Activated CD4-positive, alpha-beta T cell treated with anti-CD3 and anti-CD28 coated beads, Interleukin-2, amount 50 U/mL, for 1 hour (primary cell): ENCODE data around the gene U2AF1L4.
"Not testable (repeated sequence)": the region's sequence is repeated elsewhere in the genome, so short reads cannot be mapped to it uniquely, and the experiment has no call there.

Source experiments
- DNase-seq: peaks from one replicate; pipeline ENCODE4 v3.0.0-alpha.2; 2020

U2AF1L4 gene

GRCh38 chr19:35739275-35740107, 5.7 kb downstream of the U2AF1L4 start:
- DNase-seq: no peak

GRCh38 chr19:35738887-35739229, 6.4 kb downstream of the U2AF1L4 start:
- DNase-seq: no peak

DNA sequence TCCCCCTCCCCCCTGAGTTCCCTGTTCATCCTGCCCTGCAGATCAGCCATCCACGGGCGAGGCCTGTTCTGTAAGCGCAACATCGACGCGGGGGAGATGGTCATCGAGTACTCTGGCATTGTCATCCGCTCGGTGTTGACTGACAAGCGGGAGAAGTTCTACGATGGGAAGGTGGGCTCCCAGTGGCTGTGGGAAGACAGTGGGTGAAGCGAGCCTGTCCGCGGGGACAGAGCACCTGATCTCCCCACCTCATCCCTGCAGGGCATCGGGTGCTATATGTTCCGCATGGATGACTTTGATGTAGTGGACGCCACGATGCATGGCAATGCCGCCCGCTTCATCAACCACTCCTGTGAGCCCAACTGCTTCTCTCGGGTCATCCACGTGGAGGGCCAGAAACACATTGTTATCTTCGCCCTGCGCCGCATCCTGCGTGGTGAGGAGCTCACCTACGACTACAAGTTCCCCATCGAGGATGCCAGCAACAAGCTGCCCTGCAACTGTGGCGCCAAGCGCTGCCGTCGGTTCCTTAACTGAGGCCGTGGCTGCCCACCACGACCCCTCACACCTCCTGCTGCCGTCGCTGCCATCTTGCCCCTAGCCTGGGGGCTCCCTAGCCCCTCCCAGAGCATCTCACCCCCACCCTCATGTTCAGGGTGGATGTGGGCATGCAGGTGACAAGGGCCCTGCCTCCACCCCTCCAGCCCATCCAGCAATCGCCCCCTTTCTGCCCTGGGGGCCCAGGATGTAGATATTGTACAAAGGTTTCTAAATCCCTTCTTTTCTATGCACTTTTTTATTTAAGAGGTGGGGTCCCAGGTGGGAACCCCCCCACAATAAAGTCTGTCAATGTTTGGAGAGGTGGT, 7.0 kb downstream of the U2AF1L4 start:
- no peak for DNase-seq

DNA sequence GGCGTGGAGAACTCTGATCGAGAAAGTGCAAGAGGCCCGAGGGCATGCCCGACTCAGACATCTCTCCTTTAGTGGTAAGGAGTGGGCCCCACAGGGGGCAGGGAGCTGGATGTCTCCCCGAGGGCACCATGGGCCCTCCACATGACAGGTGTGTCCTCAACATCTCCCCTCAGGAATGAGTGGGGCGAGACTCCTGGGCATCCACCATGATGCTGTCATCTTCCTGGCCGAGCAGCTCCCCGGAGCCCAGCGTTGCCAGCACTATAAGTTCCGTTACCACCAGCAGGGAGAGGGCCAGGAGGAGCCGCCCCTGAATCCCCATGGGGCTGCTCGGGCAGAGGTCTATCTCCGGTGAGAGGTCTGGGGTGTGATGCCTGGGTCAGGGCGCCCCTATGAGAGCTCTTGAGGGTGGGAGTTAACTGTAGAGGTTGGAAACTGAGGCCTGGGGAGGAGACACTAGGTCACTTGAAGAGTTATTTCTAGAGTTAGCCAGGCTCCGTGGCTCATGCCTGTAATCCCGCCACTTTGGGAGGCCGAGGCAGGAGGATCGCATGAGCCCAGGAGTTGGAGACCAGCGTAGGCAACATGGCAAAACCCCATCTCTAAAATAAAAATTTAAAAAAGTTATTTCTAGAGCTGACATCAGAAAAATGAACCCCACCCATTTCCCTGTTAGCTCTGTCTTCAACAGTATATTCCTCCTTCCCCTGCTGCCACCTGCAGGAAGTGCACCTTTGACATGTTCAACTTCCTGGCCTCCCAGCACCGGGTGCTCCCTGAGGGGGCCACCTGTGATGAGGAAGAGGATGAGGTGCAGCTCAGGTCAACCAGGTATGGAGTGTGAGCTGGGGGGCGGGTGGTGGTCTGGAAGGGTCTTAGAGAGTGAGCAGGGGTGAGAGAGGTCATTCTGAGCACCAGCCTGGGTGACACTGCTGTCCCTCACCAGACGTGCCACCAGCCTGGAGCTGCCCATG, 8.0 kb downstream of the U2AF1L4 start:
- DNase-seq: no peak

GRCh38 chr19:35734889-35735288, 10.3 kb downstream of the U2AF1L4 start:
- no peak for DNase-seq

DNA sequence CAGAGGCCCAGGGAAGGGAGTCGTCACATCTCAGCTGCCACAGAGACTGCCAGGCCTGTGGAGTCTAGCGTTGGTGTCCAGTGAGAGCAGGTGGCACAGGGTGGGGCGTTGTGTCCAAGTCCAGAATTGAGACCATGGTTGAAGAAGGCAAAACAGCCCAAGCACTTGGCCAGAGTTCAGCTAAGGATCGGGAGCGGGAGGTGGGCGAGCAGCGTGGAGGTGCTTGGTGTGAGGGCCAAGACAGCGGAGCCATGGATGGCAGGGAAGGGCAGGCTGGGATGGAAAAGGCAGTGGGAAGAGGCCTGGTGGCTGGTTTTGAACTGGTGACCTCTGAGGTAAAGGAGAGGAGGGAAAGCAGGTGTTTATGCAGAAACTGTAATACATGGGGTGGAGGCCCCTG, 10.9 kb downstream of the U2AF1L4 start:
- DNase-seq: no peak

DNA sequence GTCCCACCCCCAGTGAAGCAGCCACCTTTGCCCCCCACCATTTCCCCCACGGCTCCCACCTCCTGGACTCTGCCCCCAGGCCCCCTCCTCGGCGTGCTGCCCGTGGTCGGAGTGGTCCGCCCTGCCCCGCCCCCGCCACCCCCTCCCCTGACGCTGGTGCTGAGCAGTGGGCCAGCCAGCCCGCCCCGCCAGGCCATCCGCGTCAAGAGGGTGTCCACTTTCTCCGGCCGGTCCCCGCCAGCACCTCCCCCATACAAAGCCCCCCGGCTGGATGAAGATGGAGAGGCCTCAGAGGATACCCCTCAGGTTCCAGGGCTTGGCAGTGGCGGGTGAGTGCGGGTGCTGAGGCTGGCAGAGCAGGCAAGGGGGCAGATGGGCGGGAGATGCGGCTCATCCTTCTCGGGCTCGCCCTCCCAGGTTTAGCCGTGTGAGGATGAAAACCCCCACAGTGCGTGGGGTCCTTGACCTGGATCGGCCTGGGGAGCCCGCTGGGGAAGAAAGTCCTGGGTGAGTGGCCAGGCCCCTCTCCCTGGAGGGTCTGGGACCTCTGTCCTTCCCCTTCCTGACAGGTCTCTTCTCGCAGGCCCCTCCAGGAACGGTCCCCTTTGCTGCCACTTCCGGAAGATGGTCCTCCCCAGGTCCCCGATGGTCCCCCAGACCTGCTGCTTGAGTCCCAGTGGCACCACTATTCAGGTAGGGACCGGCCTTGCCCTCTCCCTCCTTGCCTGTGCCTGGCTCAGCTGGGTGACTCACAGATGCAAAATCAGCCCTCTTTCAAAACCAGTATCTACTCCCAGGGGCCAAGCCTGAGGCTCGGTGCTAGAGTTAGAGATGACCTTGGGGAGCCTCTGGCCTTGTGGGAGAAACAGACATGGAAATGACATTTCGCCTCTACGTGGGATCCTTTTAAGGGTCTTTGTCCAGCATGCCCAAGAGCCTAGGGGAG, 11.8 kb downstream of the U2AF1L4 start:
- DNase-seq: no peak

DNA sequence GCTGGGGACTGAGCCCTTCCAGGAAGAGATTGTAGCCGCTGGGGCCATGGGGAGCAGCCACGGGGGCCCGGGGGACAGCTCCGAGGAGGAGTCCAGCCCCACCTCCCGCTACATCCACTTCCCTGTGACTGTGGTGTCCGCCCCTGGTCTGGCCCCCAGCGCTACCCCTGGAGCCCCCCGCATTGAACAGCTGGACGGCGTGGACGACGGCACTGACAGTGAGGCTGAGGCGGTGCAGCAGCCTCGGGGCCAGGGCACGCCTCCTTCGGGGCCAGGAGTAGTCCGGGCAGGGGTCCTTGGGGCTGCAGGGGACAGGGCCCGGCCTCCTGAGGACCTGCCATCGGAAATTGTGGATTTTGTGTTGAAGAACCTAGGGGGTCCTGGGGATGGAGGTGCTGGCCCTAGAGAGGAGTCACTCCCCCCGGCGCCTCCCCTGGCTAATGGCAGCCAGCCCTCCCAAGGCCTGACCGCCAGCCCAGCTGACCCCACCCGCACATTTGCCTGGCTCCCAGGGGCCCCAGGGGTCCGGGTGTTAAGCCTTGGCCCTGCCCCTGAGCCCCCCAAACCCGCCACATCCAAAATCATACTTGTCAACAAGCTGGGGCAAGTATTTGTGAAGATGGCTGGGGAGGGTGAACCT, 12.6 kb downstream of the U2AF1L4 start:
- DNase-seq: no peak

- no peak for DNase-seq
Observed at GRCh38 chr19:35731779-35732405, 13.3 kb downstream of the U2AF1L4 start.

- no peak for DNase-seq
Observed at GRCh38 chr19:35731353-35731752, 13.9 kb downstream of the U2AF1L4 start.

GRCh38 chr19:35730326-35730725, 14.9 kb downstream of the U2AF1L4 start:
- no peak for DNase-seq

- DNase-seq: no peak
Observed at GRCh38 chr19:35729763-35730162, 15.5 kb downstream of the U2AF1L4 start.

DNA sequence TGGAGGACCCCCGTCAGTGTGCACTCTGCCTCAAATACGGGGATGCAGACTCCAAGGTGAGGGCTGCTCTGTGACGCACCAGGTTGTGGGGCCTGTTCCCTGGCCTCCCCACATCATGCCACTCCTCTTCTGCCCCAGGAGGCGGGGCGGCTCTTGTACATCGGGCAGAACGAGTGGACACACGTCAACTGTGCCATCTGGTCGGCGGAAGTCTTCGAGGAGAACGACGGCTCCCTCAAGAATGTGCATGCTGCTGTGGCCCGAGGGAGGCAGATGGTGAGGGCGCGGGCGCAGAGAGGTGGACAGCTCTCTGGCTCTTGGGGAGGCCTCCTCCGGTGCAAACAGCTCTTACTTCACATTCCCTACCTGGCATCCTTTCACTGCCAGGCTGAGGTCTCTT, 16.2 kb downstream of the U2AF1L4 start:
- no peak for DNase-seq

DNA sequence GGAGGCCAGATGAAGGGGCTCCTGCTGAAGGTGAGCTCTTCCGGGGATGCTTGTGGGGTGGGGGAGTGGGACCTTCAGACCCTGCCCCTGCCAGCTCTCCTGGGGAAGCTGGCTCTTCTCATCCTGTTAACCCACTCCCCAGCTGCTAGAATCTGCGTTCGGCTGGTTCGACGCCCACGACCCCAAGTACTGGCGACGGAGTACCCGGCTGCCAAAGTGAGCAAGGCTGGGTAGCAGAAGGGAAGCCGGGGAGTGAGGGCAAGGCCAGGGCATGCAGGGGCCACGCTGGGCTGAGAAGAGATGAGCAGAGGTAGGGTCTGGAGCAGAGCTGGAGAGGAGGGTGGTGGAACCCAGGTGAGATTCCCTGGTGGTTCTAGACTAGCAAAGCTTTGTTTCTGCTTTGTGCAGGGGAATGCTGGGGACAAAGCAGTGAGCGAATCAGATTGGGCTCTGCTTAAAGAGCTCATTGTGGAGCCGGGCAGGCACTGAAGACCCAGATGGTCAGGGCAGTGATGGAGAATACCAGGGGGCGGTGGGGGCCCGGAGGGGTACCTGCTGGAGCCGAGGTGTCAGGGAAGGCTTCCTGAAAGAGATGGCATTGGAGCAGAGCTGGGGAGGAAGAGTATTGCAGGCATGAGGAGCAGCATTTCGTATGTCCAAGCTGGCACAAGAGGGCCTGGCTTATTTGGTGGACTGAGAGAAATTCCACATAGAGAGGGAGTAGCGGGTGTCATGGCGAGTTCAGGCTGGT, 17.1 kb downstream of the U2AF1L4 start:
- no peak for DNase-seq

DNA sequence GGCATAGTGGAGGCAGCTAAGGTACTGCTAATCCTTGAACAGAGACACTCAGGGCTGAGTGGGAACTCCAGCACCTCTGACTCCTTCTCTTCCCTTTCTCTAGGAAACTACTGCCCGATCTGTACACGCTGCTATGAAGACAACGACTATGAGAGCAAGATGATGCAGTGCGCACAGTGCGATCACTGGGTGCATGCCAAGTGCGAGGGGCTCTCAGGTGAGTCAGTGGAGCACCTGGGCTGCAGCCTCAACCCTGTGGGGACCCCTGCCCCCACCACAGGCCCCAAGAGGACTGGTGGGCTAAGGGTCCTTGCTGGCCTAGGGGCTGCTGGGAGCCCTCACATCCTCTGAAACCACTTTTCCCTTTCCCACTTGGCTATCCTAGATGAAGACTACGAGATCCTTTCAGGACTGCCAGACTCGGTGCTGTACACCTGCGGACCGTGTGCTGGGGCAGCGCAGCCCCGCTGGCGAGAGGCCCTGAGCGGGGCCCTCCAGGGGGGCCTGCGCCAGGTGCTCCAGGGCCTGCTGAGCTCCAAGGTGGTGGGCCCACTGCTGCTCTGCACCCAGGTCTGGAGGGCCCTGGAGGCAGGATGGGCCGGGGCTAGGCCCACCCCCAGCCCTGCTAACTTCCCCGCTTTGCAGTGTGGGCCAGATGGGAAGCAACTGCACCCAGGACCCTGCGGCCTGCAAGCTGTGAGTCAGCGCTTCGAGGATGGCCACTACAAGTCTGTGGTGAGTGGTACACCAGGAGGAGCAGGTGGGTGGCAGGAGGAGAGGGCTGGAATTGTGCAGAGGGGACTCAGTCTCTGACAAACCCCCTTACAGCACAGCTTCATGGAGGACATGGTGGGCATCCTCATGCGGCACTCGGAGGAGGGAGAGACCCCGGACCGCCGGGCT, 17.9 kb downstream of the U2AF1L4 start:
- no peak for DNase-seq

- DNase-seq: no peak
Observed at GRCh38 chr19:35725216-35725861, 19.9 kb downstream of the U2AF1L4 start.

DNA sequence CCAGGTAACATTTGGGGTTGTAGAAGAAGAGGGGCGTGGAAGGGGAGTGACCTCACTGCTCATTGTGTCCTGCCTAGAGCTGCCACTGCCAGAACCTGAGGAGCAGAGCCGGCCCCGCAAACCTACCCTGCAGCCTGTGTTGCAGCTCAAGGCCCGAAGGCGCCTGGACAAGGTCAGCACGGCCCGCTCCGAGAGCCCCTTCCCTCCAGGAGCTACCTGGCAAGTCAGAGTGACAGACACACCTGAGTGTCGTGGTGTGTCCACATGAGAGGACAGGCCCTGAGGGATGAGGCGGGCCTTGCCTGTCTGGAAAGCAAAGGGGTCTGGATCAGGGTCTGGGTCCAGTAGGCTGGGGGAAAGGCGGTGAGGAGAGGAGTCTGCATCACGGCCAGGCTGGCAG, 20.7 kb downstream of the U2AF1L4 start:
- no peak for DNase-seq

- not testable (repeated sequence) for DNase-seq
Observed at GRCh38 chr19:35724132-35724531, 21.1 kb downstream of the U2AF1L4 start.
